HT-29 (cell line): ENCODE results near the gene CTDNEP1. TPM values are rescaled to one million over a fixed set of nuclear protein-coding genes. Genes with fewer than 3 reads are reported as not detected.

Experiments
- DNase-seq: peaks from one replicate; pipeline ENCODE4 v3.0.0-alpha.2; 2015; ENCODE audit warnings: low spot score
- total RNA-seq: library from RNA; depleted of rRNA; stranded (reverse); fragments of >200 nt; shearing (Covaris generic); gene quantifications from 2 replicates; pipeline ENCODE4 v1.2.3, GENCODE V29; 2014

Gene CTDNEP1
- total RNA-seq, 1 experiment from 2014 or later: 51.4 TPM

DNA sequence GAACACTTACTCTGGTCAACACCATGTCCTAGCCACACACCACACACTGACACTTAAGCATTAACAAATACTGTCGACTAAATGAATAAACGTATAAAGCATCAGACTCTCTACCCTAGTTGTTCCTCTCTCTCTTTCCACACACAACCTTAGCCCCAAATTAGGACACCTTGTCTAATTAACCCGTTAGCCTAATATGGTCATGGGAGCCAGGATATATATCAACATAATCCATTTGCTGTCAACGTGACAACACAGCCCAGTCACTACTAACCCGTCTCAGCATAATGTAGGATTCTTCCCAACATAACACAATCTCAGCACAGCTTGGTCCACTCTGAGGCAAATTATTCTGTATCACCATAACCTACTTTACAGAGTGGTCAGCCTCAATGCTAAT is 19.4 kb downstream of the CTDNEP1 start:
- no peak for DNase-seq

DNA sequence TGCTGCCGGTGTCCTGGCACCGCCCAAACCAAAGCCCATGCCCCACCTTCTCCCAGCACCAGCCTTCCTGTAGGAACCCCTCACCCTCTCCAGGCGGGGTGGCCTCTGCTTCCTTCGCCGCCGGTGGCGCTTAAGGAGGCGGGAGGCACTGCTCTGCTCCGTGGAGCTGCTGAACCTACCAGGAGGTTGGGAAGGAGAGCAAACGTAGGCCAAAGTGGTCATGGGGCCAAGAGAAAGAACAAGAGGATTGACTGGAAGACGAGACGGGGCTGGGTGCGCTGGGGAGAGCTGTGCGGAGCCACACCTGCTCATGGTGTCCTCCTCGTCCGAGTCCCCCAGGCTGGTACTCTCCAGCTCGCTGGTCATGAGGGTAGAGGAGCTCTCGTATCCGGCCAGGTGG is 22.0 kb downstream of the CTDNEP1 start:
- no peak for DNase-seq

- no peak for DNase-seq
Observed at GRCh38 chr17:7228920-7229319, 22.6 kb downstream of the CTDNEP1 start.

GRCh38 chr17:7226721-7227710 is 24.5 kb downstream of the CTDNEP1 start:
- DNase-seq: no peak

DNA sequence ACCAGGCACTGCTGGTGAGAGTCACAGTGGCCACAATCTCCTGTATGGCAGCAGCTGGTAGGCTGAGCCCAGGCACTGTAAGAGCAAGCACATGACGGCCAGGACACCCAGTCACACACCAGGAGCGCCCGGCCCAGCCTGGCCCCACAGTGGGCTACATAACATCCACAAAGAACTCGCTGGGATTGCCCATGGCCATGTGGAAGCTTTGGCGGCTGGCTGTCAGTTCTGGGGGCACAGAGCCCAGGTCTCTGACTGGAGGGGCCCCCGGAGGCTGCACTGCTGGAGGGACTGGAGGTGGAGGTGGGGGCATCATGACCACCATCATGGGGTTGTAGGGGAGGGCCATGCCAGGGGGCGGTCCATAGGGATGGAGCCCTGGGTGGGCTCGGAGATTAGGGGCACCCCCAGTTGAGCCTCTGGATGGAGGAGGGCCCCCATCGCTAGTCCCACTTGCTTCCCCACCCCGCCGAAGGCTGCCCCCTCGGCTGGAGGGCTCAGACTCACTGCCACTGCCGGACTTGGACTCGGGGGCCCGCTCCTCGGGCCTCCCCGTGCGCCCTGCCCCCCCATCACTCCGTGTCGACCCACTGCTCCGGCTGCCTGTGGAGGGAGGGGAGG is 25.7 kb downstream of the CTDNEP1 start:
- DNase-seq: no peak

GRCh38 chr17:7224661-7225111 is 26.8 kb downstream of the CTDNEP1 start:
- no peak for DNase-seq

GRCh38 chr17:7224110-7224509 is 27.4 kb downstream of the CTDNEP1 start:
- DNase-seq: no peak

GRCh38 chr17:7223375-7223774 is 28.2 kb downstream of the CTDNEP1 start:
- no peak for DNase-seq

DNA sequence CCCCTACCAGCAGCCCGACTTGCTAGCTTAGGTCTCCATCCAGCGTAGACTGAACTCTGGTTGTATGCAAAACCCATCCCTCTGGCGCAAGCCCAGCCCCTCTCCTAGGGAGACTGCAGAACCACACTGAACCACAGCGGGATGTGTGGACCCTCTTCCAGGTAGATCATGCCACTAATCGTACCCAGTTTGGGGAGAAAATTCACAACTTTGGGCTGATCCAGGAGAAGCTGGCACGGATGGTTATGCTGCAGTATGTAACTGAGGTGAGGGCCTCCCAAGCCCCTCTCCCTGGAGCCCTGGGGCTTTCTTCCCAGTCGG is 28.6 kb downstream of the CTDNEP1 start:
- DNase-seq: no peak

DNA sequence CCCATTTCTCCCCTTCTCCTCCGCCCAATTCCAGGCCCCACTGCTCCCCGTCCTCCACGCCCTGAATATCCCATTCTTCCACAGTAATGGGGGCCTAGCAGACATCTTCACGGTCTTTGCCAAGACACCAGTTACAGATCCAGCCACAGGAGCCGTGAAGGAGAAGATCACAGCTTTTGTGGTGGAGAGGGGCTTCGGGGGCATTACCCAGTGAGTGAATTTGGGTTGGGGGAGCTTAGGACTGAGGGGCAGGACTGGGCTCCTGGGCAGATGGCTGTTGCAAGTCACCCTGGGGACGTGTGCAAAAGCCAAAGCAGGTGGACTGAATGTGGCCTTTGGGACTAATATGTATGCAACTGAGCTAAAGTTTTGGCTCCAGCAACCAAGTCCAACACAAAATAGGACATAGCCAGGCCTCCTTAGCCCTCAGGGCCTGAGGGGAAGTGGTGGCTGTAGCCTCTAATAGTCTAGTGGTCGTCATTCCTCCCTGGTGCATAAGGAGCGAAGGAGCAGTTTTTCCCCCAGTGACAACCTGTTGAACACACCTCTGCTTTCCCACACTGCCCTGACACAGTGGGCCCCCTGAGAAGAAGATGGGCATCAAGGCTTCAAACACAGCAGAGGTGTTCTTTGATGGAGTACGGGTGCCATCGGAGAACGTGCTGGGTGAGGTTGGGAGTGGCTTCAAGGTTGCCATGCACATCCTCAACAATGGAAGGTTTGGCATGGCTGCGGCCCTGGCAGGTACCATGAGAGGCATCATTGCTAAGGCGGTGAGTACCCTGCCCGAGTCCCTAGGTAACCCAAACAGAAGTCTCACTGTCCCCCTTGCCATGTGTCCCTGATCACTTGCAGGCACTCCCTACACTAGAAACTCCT is 29.2 kb downstream of the CTDNEP1 start:
- no peak for DNase-seq

GRCh38 chr17:7221278-7222092 is 30.0 kb downstream of the CTDNEP1 start:
- DNase-seq: no peak

DNA sequence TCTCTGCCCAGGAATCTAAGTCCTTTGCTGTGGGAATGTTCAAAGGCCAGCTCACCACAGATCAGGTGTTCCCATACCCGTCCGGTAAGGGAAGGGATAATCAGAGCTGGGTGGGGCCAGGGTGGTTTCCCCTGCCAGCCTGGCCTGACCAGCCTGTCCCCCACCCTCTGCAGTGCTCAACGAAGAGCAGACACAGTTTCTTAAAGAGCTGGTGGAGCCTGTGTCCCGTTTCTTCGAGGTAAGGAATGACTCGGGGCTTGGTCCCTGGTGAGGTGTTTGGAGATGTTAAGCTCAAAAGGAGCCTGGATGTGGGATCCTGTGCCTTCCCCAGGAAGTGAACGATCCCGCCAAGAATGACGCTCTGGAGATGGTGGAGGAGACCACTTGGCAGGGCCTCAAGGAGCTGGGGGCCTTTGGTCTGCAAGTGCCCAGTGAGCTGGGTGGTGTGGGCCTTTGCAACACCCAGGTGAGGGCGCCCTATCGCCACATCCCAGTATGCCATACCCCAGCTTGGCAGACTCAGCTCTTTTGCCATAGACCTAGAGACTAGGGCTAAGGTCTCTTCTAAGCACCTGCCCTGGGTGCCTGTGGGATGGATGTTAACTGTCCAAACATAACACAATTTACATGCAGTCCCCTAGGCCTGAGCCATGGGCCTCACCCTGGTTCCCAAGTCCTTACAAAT is 30.8 kb downstream of the CTDNEP1 start:
- DNase-seq: peak; percentile 58

DNA sequence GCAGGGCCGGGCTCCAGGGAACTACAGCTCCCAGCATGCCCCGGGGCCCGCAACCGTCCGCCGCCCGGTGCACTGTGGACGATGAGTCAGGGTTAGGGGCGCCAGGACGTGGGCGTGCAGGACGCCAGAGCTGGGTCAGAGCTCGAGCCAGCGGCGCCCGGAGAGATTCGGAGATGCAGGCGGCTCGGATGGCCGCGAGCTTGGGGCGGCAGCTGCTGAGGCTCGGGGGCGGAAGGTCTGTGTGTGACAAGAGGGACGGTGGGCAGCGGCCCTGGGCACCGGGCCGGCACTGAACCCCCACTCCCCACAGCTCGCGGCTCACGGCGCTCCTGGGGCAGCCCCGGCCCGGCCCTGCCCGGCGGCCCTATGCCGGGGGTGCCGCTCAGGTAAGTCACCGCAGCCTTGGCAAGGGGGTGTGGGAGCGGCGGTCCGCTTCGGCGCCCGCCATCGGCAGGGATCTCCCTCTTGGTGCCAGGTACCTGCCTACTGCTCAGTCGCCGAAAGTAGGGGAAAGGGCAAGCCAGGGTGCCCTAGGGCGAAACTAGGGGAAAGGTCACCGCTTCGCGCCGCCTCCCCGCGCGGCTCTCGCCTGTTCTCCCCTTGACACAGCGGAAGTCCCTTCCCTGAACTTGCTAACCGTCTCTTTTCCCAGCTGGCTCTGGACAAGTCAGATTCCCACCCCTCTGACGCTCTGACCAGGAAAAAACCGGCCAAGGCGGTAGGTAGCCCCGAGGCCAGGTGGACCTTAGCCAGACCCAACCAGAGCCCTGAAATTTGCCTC is 31.5 kb downstream of the CTDNEP1 start, which contains the start of the genes ACADVL and DLG4:
Gene ACADVL, plus strand, starts transcription at position 127 of the 781 bp plus-strand sequence. Its CDS starts 47 bp downstream, at position 174.
Gene DLG4, minus strand, starts transcription at position 25 of the 781 bp plus-strand sequence.
- DNase-seq: peak; percentile 75

DNA sequence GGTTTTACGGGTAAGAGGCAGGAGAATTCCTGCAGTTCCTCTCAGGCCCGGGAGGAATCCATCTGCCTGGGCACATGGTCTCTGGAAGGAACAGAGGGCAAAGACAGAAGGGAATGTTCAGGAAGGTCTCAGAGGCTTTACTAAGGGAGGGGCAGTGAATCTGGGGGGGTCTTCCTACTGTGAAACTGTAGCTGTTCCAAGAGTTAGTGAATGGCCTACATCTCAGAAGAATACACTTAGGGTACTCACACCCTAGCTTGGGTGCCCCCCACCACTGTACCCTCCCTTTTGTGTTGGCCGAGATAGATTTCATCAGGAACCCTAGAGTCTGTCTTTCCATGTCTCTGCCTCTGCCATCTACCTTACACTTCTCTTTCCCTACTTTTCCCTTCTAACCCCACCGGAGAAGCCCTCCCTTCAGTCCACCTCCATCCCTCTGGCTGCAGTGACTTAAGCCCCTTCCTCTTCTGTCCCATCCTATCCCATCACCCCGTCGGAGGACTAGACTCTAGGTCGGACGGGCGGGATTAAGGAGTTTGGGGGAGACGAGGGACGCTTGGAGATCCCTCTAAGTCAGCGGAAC is 32.2 kb downstream of the CTDNEP1 start:
- no peak for DNase-seq

DNA sequence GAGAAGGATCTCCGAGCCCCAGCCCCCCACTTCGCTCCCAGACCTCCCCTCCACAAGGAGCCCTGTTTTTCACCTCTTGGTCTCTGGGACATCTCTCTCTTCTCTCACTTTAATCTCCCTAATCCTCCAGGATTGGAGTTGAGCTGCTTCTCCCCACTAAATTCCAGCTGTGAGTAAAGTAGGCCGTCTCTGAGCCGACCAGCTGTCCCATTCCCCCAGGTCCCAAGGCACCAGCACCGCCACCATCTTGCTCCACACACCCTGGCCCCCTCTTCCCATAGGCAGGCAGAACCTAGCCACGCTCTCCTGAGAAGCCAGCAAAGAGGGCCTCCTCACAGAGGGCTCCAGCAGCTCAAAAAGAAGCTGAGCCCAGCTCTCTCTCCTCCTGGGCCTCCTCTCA is 32.8 kb downstream of the CTDNEP1 start:
- DNase-seq: no peak

- no peak for DNase-seq
Observed at GRCh38 chr17:7218166-7218565, 33.4 kb downstream of the CTDNEP1 start.

GRCh38 chr17:7217113-7217987 is 34.2 kb downstream of the CTDNEP1 start:
- DNase-seq: no peak
